Cardiac septum (tissue), 1 donor: ENCODE measurements around the gene CRIM1. TPM values are rescaled to one million over a fixed set of nuclear protein-coding genes. Genes with fewer than 3 reads are reported as not detected.

ENCODE experiments used
- DNase-seq: peaks from one replicate; pipeline ENCODE4 v3.0.0-alpha.2; 2020; ENCODE audit warnings: low spot score
- intact Hi-C: fragments of 100-400 bp; cut with DNase I; formaldehyde crosslinking; loops from one replicate; pipeline ENCODE4 v1.14.0; 2022
- total RNA-seq: library from RNA; stranded (reverse); fragmentation: NEBNext Ultra II Directional; extraction: Animal tissue kit (Norgen Biotek cat#: 25700); gene quantifications from one replicate; pipeline ENCODE4 v1.2.1, GENCODE V29; 2021
- donor health status: DM: no; HTN: no; CAD: no.

CRIM1 gene
- total RNA-seq, 1 donor from 2014 or later = 125 TPM

DNA sequence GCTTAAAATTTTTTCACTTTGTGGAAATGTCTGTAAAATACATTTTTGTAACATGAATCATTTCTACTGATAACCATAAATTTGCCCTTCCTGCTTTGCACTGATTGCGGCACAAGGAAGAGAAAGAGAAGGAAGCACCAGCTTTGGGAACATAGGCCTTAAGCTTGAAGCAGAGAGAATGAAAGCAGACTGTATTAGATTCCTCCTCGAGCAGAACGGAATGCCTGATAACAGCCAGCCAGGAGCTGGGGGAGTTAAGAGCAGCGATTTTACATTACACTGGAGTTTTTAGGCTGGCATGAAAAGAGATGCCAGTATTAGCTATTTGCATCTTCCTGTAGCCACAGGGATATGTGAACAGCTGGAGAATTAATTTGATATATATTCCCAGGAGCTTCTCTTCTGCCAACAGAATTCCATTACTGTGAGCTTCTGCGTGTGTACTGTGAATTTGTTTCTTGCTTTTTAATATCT lies 33.5 kb downstream of the CRIM1 start:
- intact Hi-C loops = no loop called here
- no peak for DNase-seq

DNA sequence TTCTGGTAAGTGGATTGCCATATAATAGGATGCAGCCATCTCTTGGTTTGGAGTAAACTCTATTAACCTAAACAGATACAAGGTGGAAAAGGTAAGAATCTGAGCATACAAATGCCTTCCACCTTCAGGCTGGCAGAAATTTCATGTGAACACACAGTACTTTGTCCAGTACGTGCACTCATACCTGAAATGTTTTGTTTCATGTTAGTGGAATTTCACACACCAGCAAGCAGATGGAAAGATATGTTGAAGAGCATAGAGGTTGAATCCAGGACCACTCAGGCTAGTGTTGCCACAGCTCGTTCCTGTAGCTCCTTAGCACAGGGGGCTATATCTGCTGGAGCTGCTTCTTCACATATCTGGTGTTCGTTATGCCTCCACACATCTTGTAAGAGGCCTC lies 34.0 kb downstream of the CRIM1 start:
- intact Hi-C loops = no loop called here
- DNase-seq = no peak

DNA sequence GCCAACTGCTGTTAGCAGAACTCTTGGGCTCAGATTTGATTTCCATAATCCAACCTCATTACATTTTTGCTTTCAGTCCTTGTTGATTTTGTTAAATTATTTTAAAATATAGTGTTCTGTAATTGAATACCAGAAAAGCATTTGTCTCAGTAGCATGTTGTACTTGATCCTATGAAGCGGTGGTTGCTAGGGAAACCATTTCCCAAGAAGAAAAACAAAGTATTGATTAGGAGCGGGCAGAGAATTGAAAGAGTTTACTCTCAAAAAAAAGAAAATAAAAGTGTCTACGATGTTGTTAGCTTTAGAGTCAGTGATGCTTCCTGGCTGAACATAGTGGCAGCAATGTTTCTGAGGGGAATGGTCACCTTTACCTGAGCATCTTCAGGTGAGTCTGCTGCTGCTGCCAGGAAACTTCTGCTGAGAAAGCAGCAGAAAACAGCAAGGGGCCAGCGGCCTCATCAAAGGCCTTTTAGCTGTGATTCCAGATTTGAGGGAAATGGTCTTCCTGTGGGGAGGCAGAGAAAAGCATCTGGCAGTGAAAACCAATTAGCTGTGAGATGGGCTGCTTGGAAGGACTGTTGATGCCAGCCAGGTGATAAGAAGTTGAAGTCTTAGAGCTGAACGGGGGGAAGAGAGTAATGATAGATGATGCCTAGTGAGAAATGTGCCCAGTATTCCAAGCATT lies 37.1 kb downstream of the CRIM1 start:
- intact Hi-C loops = no loop called here
- no peak for DNase-seq

DNA sequence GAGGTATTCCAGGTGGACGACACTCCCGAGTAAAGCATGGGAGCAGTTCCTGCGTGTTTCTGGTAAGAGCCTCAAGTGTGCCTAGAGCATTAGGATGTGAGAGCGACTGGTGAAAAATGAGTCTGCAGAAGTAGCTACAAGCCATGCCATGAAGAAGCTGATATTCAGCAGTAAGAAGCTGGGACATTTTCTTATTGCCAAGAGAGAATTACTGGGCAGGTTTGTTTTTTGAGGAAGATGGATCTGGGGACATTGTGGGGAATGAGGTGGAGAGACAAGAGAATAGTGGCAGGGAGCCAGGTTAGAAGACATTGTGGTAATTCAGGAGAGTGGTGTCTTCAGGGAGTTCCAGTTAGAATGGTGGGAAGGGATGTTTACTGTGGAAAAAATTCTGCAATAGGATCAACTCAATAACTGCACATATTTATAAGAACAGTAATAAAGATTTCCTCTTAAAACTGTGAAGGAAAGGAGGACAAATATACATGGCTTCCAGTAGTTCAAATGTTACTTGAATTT lies 38.2 kb downstream of the CRIM1 start:
- no peak for DNase-seq
- intact Hi-C loops = no loop called here

DNA sequence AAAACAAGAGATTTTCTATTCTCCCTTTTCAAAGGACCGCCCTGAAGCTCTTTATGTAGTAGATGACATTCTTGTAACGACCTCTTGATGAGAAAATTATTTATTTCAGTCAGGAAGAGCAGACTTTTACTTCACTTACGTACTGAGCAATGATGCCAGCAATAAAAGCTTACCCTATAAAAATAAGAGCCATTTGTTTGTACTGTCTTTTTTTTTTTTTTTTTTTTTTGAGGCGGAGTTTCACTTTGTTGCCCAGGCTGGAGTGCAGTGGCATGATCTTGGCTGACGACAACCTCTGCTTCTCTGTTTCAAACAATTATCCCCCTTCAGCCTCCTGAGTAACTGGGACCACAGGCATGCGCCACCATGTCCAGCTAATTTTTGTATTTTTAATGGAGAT lies 39.2 kb downstream of the CRIM1 start:
- no peak for DNase-seq
- intact Hi-C loops = no loop called here

DNA sequence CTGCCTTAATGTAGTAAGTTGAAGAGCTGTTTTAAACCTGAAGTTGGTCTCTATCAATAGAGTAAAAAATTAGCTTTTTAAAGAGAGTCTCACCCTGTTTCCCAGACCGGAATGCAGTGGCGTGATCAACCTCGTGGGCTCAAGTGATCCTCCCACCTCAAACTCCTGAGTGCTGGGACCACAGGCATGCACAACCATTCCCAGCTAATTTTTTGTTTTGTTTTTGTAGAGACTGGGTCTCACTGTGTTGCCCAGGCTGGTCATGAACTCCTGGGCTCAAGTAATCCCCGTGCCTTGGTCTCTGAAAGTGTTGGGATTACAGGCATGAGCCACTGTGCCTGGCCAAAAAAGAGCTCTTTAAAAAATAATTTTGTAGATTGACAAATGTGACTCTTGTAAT lies 40.3 kb downstream of the CRIM1 start:
- intact Hi-C loops = no loop called here
- DNase-seq = no peak

DNA sequence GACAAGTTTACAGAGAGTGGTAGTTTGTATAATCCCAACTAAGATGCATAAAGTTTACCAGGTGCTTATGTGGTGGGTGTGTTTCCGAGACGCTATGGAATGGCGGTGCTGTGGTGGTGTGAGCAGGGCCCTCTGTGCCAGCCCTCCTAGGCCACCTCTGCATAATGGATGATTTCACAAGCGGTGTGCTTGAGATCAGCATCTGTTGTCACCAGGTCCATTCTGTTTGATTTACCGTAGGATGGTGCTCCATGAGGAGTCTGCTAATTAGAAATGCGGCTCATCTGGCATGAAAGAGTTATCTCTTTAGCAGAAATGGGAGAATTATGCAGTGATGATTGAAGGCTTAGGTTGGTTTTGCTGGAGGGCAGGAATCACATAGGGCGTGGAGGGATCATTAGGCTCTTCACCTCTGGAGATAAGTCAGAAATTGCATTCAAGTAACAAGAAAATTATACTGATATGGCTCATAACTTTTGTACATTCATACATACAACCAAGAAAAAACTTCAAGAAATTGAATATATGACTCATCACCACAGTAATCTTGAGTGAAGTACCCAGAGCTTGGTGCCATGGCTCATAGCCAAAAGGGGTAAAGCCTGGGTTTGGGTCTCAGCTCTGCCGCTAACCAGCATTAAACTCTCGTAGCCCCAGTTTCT lies 41.4 kb downstream of the CRIM1 start:
- intact Hi-C loops = no loop called here
- no peak for DNase-seq

DNA sequence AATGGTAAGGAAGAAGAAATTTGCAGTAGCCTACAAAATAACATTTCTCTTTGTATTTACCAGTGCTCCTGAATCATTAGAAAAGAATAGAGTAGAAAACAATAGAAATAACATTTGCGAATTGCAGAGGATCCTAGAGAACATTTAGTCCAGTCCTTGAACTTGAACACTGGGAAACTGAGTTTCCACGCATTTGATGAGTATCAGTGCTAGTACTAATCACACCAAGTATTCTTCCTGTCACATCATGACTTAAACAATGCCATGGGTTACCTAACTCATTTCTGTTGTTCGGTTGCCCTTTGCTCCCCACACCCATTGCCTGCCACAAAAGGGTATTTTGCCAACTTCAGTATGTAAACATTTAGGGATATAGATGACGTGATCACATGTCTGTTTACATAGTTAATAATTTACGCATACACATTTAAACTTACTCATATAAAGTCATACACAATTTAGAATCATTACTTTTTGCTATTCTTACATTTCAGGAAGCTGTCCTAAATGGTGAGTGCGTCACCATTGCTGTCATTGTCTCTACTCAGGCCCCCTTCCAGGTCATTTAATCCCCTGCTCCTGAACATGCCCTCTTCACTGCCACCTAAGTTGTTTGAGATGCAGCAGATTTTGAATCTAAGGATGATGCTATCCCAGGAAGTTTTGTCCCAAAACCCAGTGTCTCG lies 42.3 kb downstream of the CRIM1 start:
- no peak for DNase-seq
- intact Hi-C loops = no loop called here

DNA sequence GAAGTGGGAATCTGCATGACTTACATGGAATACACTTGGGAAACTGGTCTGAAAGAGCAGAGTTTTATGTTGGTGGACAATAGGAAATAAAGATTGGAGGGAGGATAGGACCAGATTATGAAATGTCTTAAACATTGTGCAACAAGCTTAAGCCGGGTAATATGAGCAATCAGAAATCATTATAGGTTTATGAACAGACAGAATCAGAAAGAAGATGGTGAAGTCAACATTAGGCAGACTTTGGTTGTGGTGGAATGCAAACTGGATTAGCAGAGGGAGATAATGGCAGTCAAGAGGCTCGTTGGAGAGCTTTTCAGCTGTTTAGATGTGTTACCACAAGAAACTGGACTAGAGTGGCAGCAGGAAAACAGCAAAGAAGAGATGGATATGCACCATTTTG lies 43.5 kb downstream of the CRIM1 start:
- no peak for DNase-seq
- intact Hi-C loops = no loop called here

DNA sequence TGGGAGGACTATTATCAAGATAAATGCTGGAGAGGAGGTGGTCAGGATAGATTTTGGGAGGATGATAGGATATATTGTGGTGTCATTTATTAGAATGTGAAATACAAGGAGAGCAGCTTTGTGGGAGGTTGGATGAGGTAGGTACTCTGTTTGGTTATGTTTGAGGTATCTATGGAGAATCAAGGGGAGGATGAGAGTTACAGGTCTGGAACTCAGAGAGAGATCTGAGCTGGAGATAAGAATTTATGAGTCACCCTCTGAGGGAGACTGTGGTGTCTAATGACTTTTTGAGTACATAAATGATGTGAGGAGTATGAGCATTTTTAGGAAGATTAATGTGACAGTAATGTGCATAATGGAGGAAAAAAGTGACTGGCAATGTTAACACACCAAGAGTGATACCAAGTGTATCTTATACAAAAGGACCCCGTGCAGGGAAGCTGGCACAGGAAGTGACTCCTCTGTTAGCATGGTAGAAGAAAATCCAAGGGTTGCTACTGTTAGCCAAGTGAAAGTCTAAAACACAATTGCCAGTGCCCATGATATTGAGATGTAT lies 48.2 kb downstream of the CRIM1 start:
- intact Hi-C loops = no loop called here
- no peak for DNase-seq

DNA sequence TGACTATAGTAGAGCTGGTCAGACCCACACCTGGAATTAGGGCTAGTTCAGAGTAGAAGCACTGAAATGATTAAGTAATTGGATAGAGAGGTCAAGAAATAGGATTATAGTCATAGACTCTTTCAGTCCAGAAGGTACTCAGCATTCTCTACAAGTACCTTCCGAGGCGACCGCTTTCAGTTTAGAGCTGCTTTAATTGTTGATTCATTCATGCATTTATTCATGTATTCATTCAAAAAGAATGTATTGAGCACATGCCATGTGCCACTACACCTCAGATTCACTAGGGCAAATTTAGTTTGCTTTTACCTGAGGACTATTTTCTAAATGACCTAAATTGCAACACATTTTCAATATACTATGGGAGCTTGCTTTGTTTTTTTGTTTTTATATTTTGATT lies 48.7 kb downstream of the CRIM1 start:
- DNase-seq = no peak
- intact Hi-C loops = no loop called here

DNA sequence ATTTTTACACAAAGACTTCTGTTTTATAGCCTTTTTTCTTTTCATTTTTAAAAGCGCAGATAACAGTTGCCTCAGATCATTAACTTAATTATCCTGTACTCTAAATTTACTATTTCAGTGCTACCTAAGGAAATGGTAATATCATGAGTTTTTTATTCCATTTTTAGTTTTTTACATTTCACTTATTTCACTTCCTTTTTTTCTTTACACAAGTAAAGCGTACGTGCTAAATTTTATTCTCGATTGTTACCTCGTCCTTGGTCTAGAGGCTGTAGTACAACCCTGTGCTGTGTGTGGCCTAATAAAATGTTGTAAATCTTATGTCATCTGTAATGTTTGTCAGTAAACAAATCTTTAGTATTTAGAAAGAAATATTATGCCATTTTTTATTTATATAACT lies 49.2 kb downstream of the CRIM1 start:
- DNase-seq = no peak
- intact Hi-C loops = no loop called here

DNA sequence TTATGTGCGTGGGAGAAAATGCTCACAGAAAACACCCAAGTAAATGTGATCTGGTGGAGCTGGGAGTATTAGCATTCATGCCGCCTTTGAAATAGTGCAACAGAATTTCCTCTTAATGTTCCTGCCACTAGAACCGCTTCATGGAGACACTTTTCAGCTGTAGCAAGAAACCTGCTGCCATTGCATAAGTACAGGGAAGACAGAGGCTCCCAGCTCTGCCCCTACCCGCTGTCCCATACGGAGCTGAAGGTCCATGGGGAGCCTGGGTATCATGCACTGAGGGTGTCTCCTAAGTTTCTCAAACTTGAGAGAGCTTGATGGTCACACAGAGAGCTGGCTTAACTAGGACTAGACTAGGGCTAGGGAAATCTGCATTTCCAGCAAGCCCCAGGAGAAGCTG lies 49.6 kb downstream of the CRIM1 start:
- intact Hi-C loops = no loop called here

DNA sequence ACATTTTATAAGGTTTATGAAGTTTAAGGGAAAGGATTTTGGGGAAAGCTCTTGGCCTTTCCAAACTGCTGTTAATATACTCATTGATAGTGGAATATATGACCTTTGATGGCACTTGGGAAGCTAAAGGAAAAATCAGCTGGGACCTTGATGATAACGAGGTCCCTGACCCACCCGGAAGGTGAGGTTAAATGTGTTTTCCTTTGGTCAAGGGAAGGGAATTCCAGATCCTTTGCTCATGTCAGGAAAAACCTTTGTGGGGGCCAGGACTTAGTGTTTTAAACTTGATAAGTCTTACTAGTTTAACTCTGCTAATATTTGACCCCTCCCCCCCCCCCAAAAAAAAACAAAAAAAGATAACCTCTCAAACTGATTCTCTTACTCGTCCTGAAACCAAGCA lies 50.7 kb downstream of the CRIM1 start:
- intact Hi-C loops = no loop called here
- no peak for DNase-seq

More for the DNA sequence above, 49.6 kb downstream of the CRIM1 start:
- DNase-seq = no peak

DNA sequence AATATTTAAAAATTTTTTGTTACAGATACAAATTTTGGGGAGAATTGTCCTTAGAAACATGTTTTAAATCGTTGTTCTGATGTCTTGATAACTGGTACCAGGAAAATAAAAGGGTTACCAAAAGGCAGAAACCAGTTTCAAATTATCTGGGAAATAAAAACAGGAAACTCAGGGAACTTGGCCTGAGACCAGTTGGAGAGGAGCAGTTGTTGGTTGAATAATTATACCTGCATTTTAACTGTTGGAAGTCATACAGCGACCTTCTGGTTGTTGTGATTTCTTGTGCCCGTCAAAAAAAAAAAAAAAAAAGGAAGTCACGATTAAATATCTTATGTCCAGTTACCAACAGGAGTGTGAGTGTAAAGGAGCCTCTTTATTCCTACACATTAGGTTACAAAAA lies 51.8 kb downstream of the CRIM1 start:
- intact Hi-C loops = no loop called here
- DNase-seq = no peak

DNA sequence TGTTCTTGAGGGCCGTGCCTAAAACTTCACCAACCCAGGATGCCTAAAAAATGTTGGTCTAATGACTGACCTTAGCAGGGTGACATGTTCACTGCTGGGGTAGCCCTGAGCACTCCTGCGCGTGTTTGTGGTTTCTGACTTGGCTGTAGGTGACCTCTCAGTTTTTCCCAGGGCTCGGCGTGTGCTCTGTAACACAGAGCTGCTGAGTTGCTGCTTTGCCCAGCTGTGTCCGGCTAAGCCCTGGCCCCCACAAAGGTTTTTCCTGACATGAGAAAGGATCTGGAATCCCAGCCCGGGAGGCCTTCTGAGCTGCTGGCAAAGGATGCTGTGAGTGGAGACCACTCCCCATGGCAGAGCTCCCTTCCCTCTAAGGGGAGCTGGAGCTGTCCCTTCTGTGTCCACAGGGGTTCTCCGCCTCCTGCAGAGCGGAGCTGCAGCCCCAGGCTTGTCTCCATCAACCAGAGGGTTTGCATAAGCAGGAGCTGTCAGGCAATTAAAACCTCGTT lies 52.7 kb downstream of the CRIM1 start:
- DNase-seq = no peak
- intact Hi-C loops = loop anchor here (2.0 kb wide), 1 partner anchor 51 kb away; no protein-coding TSS in a partner anchor

DNA sequence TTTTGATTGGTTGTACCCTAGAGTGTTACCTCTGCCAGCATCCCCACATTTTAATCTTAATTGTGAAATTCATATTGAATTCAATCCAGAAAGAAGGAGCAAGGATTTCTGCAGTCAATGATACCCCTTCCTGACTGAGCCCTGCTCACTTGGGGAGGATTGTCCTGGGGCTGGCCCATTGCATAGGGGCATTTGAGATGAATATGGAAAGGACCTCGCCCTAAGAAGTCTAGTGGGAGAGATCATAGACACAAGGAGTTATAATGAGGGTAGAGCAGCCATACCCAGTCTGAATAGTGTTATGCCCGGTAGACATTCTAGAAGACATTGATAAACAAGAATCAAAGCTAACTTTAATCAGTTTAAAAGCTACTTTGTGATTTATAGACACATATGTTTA lies 53.8 kb downstream of the CRIM1 start:
- intact Hi-C loops = loop anchor here (2.0 kb wide), 1 partner anchor 53 kb away; no protein-coding TSS in a partner anchor

DNA sequence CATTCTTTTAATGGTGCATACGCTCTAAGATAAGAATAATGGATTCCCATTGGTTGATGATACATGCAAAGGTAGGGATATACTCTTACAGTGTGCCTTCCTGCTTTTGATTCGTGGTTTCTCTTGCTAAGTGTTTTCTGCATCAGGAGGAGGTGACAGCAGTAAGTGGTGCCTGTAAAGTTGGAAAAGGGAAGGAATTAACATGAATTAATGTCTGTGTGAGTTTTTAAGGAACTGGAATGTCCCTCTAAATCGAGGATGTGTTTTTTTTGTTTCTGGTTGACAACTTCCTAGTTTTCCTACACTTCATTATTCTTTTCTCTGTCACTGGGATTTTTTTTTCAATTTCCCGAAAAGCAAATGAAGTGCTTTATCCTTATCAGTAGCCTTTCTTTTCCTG lies 54.4 kb downstream of the CRIM1 start:
- no peak for DNase-seq
- intact Hi-C loops = loop anchor here (2.0 kb wide), 1 partner anchor 53 kb away; no protein-coding TSS in a partner anchor

More for the DNA sequence above, 53.8 kb downstream of the CRIM1 start:
- no peak for DNase-seq

DNA sequence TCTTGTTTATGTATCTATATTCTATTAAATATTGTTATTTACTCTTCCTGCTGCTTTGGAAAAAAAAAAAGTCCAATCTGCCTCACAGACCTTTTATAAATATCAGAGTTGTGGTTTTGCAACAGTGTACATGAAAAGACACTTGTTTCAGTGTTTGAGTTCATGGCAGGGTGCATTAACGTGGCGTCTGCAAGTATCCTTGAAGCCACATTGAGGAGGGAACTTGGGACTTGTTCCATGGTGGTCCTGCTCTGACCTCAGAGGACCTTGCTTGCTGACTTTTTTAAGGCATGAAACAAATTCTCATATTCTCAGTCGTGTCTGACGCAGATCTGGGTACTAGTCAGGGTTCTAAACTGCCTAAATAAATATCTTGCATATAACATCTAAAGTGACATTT lies 55.1 kb downstream of the CRIM1 start:
- intact Hi-C loops = no loop called here
- no peak for DNase-seq

DNA sequence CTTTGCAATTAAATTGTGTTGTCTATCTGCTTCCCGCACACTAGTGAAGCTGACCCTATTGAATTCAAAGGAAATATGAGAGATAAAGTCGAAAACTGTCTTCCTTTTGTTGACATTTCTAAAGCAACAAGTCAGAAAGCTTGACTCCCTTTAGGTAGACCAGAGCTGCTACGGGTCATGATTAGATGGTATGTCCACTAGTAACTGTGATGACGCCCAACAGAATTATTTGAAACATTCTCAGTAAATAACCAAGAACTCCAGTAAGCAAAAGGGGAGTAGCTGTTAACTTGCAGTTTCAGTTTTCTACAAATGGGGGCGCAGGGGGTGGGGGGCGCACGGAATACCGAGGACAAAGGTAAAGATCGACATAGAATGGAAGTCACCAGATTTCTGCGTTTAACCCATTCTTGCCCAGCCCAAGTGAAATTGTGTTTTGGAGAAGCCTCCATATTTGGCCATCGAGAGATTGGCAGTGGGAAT lies 56.4 kb downstream of the CRIM1 start:
- intact Hi-C loops = no loop called here
- DNase-seq = no peak
